ENCODE results near the gene COMMD4. TPM values are rescaled to one million over a fixed set of nuclear protein-coding genes. Genes with fewer than 3 reads are reported as not detected.
"Not testable (repeated sequence)": the region's sequence is repeated elsewhere in the genome, so short reads cannot be mapped to it uniquely, and the experiment has no call there.

COMMD4 gene
- total RNA-seq, 3 donors from 2014 or later, result 61.6 to 66.6 (median 63.6) TPM

- H3K4me3 ChIP-seq, result no peak overlapping the region
- H3K36me3 ChIP-seq, result no peaks in the 10 kb centered on the region
- intact Hi-C loops (cut with DNase I; ENCODE audit: low total_unique reads), result no loop called here
- DNase-seq (ENCODE audit: low spot score in 2 of 2), result no peak
- H3K27ac ChIP-seq, result no peak overlapping the region
- H3K9me3 ChIP-seq, result no peaks in the 10 kb centered on the region
- H3K4me1 ChIP-seq, result no peaks in the 10 kb centered on the region
- TF ChIP-seq POLR2AphosphoS5 (IDR thresholded peaks at IDR 0.05) (no peak), CTCF (IDR thresholded peaks at IDR 0.05) (no peak), POLR2A (IDR thresholded peaks at IDR 0.05) (no peak)
- no peaks in the 10 kb centered on the region for H3K27me3 ChIP-seq
Observed at GRCh38 chr15:75327491-75327890, 8.4 kb upstream of the COMMD4 start.

GRCh38 chr15:75328493-75329314, 7.2 kb upstream of the COMMD4 start:
- TF ChIP-seq CTCF (IDR thresholded peaks at IDR 0.05) (no peak), POLR2A (IDR thresholded peaks at IDR 0.05) (no peak), POLR2AphosphoS5 (IDR thresholded peaks at IDR 0.05) (no peak)
- H3K4me1 ChIP-seq, result no peaks in the 10 kb centered on the region
- intact Hi-C loops (cut with DNase I; ENCODE audit: low total_unique reads), result no loop called here
- H3K27me3 ChIP-seq, result no peaks in the 10 kb centered on the region
- DNase-seq (ENCODE audit: low spot score in 2 of 2), result no peak
- no peaks in the 10 kb centered on the region for H3K36me3 ChIP-seq
- H3K4me3 ChIP-seq, result no peak overlapping the region
- no peak overlapping the region for H3K27ac ChIP-seq
- H3K9me3 ChIP-seq, result no peaks in the 10 kb centered on the region

- H3K4me1 ChIP-seq, result no peaks in the 10 kb centered on the region
- no peak for DNase-seq (ENCODE audit: low spot score in 2 of 2)
- intact Hi-C loops (cut with DNase I; ENCODE audit: low total_unique reads), result no loop called here
Observed at GRCh38 chr15:75329571-75329970, 6.3 kb upstream of the COMMD4 start.

GRCh38 chr15:75332093-75332492, 3.8 kb upstream of the COMMD4 start:
- intact Hi-C loops (cut with DNase I; ENCODE audit: low total_unique reads); H3K9me3 ChIP-seq; H3K4me1 ChIP-seq; H3K36me3 ChIP-seq; DNase-seq (ENCODE audit: low spot score in 2 of 2); H3K27ac ChIP-seq; H3K27me3 ChIP-seq; H3K4me3 ChIP-seq: not testable (repeated sequence)

More at GRCh38 chr15:75329571-75329970, 6.3 kb upstream of the COMMD4 start:
- no peaks in the 10 kb centered on the region for H3K36me3 ChIP-seq
- TF ChIP-seq CTCF (IDR thresholded peaks at IDR 0.05) (no peak), POLR2A (IDR thresholded peaks at IDR 0.05) (no peak), POLR2AphosphoS5 (IDR thresholded peaks at IDR 0.05) (no peak)
- H3K27ac ChIP-seq, result no peak overlapping the region
- no peaks in the 10 kb centered on the region for H3K9me3 ChIP-seq
- no peaks in the 10 kb centered on the region for H3K27me3 ChIP-seq
- H3K4me3 ChIP-seq, result no peak overlapping the region

GRCh38 chr15:75333654-75334419, 2.0 kb upstream of the COMMD4 start:
- DNase-seq (ENCODE audit: low spot score in 2 of 2); H3K4me3 ChIP-seq; H3K9me3 ChIP-seq; H3K27ac ChIP-seq; H3K27me3 ChIP-seq; H3K4me1 ChIP-seq; H3K36me3 ChIP-seq; intact Hi-C loops (cut with DNase I; ENCODE audit: low total_unique reads): not testable (repeated sequence)

- Histone ChIP-seq H3K27ac (peak overlapping the region in 1 of 2 donors; percentile 73), H3K4me3 (peak overlapping the region; percentile 66 to 80 (median 74)), H3K27me3 (no peaks in the 10 kb centered on the region), H3K9me3 (no peaks in the 10 kb centered on the region), H3K4me1 (no peaks in the 10 kb centered on the region), H3K36me3 (no peaks in the 10 kb centered on the region)
- intact Hi-C loops (cut with DNase I; ENCODE audit: low total_unique reads), result no loop called here
- no peak for DNase-seq (ENCODE audit: low spot score in 2 of 2)
- TF ChIP-seq CTCF (IDR thresholded peaks at IDR 0.05) (no peak), POLR2AphosphoS5 (IDR thresholded peaks at IDR 0.05) (no peak), POLR2A (IDR thresholded peaks at IDR 0.05) (no peak)
Observed at GRCh38 chr15:75335313-75335704, 554 bp upstream of the COMMD4 start.
